ENCODE results near the gene CCDC7. TPM values are rescaled to one million over a fixed set of nuclear protein-coding genes. Genes with fewer than 3 reads are reported as not detected.

Gene CCDC7
- total RNA-seq, 1 experiment from 2014 or later, result 1.2 TPM

- H3K36me3 Mint-ChIP-seq (ENCODE audit: insufficient read depth, unreplicated experiment), result no peaks in the 10 kb centered on the region
- no TSS peak for BruUV-seq (replicated peaks)
- ChIA-PET POLR2A (no interaction called here), CTCF (no interaction called here)
- DNase-seq, result no peak
- Histone ChIP-seq H3K36me3 (ENCODE audit: control insufficient read depth, insufficient read depth, low read length) (no peaks in the 10 kb centered on the region), H3K4me1 (no peaks in the 10 kb centered on the region), H3K27me3 (replicated peaks; ENCODE audit: control insufficient read depth, insufficient read depth, low read length) (no peaks in the 10 kb centered on the region), H3K4me3 (ENCODE audit: low read depth, low read length) (no peak overlapping the region), H3K9me3 (no peaks in the 10 kb centered on the region; the same call in 1 of the 2 replicates)
- H3K4me3 Mint-ChIP-seq (ENCODE audit: unreplicated experiment), result no peak overlapping the region
- no peaks in the 10 kb centered on the region for H3K9me3 Mint-ChIP-seq (ENCODE audit: unreplicated experiment)
- intact Hi-C loops (cut with micrococcal nuclease; ENCODE audit: unreplicated experiment), result no loop called here
- H3K4me1 Mint-ChIP-seq (ENCODE audit: low read depth, unreplicated experiment), result no peaks in the 10 kb centered on the region
- no peak overlapping the region for H3K27ac Mint-ChIP-seq (ENCODE audit: unreplicated experiment)
- no peak for TF ChIP-seq CTCF (IDR thresholded peaks at IDR 0.05; ENCODE audit: insufficient read depth in 1 of 2, low read depth in 1 of 2, low read length in 1 of 2, severe bottlenecking in 1 of 2, unreplicated experiment in 1 of 2)
- peaks cover 4% of the 10 kb centered on the region for H3K27me3 Mint-ChIP-seq (ENCODE audit: insufficient read depth, unreplicated experiment)
These were observed 176.0 kb downstream of the CCDC7 start for GRCh38 chr10:32621969-32622368.

GRCh38 chr10:32622409-32622808 is 176.5 kb downstream of the CCDC7 start:
- no peaks in the 10 kb centered on the region for H3K27me3 ChIP-seq (replicated peaks; ENCODE audit: control insufficient read depth, insufficient read depth, low read length)
- H3K9me3 ChIP-seq, result no peaks in the 10 kb centered on the region; the same call in 1 of the 2 replicates
- Mint-ChIP-seq H3K4me1 (ENCODE audit: low read depth, unreplicated experiment) (no peaks in the 10 kb centered on the region), H3K36me3 (ENCODE audit: insufficient read depth, unreplicated experiment) (no peaks in the 10 kb centered on the region), H3K27me3 (ENCODE audit: insufficient read depth, unreplicated experiment) (peaks cover 4% of the 10 kb centered on the region), H3K9me3 (ENCODE audit: unreplicated experiment) (no peaks in the 10 kb centered on the region), H3K27ac (ENCODE audit: unreplicated experiment) (no peak overlapping the region), H3K4me3 (ENCODE audit: unreplicated experiment) (no peak overlapping the region)
- ChIA-PET POLR2A (no interaction called here), CTCF (no interaction called here)
- H3K4me1 ChIP-seq, result no peaks in the 10 kb centered on the region
- BruUV-seq (replicated peaks), result no TSS peak
- no peaks in the 10 kb centered on the region for H3K36me3 ChIP-seq (ENCODE audit: control insufficient read depth, insufficient read depth, low read length)
- H3K4me3 ChIP-seq (ENCODE audit: low read depth, low read length), result no peak overlapping the region
- TF ChIP-seq CTCF (IDR thresholded peaks at IDR 0.05; ENCODE audit: insufficient read depth in 1 of 2, low read depth in 1 of 2, low read length in 1 of 2, severe bottlenecking in 1 of 2, unreplicated experiment in 1 of 2), result no peak
- intact Hi-C loops (cut with micrococcal nuclease; ENCODE audit: unreplicated experiment), result no loop called here
- DNase-seq, result no peak

GRCh38 chr10:32627183-32627582 is 181.2 kb downstream of the CCDC7 start:
- Histone ChIP-seq H3K4me1 (no peaks in the 10 kb centered on the region), H3K9me3 (no peaks in the 10 kb centered on the region; the same call in 1 of the 2 replicates), H3K36me3 (ENCODE audit: control insufficient read depth, insufficient read depth, low read length) (no peaks in the 10 kb centered on the region), H3K4me3 (ENCODE audit: low read depth, low read length) (no peak overlapping the region), H3K27me3 (replicated peaks; ENCODE audit: control insufficient read depth, insufficient read depth, low read length) (no peaks in the 10 kb centered on the region)
- TF ChIP-seq CTCF (IDR thresholded peaks at IDR 0.05; ENCODE audit: insufficient read depth in 1 of 2, low read depth in 1 of 2, low read length in 1 of 2, severe bottlenecking in 1 of 2, unreplicated experiment in 1 of 2), result no peak
- Mint-ChIP-seq H3K4me1 (ENCODE audit: low read depth, unreplicated experiment) (no peaks in the 10 kb centered on the region), H3K27me3 (ENCODE audit: insufficient read depth, unreplicated experiment) (no peaks in the 10 kb centered on the region), H3K36me3 (ENCODE audit: insufficient read depth, unreplicated experiment) (no peaks in the 10 kb centered on the region), H3K9me3 (ENCODE audit: unreplicated experiment) (no peaks in the 10 kb centered on the region), H3K27ac (ENCODE audit: unreplicated experiment) (no peak overlapping the region), H3K4me3 (ENCODE audit: unreplicated experiment) (no peak overlapping the region)
- CTCF ChIA-PET, result no interaction called here
- intact Hi-C loops (cut with micrococcal nuclease; ENCODE audit: unreplicated experiment), result no loop called here
- POLR2A ChIA-PET, result no interaction called here
- no peak for DNase-seq
- BruUV-seq (replicated peaks), result no TSS peak
